ENCODE results near the gene LIX1. TPM values are rescaled to one million over a fixed set of nuclear protein-coding genes. Genes with fewer than 3 reads are reported as not detected.

LIX1 gene
- total and polyA plus RNA-seq, 2 donors (not counting 1 experiment from before 2014, with no cell fraction given), result not detected

DNA sequence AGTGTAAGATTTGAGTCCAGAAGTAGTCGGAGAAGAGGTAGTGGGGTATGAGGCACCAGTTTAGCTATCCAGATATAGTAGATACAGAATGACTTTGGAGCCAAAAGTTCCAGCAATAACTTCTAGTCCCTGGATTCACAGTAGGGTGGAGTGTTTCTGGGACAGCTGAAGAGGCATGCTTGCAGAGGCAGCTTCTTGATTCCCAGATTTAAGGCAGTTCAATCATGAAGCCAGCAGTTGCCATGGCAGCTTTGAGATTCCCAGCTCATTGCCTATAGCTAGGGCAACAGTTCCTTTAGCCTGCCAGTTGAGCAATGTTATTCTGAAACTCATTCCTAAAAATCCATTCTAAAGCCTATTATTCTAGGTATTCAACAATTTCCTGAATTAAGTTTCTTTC, 79.2 kb downstream of the LIX1 start:
- Histone ChIP-seq H3K9me3 (ENCODE audit: control insufficient read depth, insufficient read depth, low read depth, low read length) (no peaks in the 10 kb centered on the region), H2AFZ (ENCODE audit: low read length) (no peak overlapping the region), H3K4me2 (ENCODE audit: extremely low read depth, insufficient read depth, low read length) (no peak overlapping the region), H3K36me3 (ENCODE audit: control insufficient read depth, insufficient read depth, low read length) (no peaks in the 10 kb centered on the region), H4K20me1 (ENCODE audit: control insufficient read depth, extremely low read depth, insufficient read depth, low read length) (no peaks in the 10 kb centered on the region), H3K79me2 (ENCODE audit: control insufficient read depth, insufficient read depth, low read length) (no peaks in the 10 kb centered on the region), H3K9ac (ENCODE audit: insufficient read depth, low read length) (no peak overlapping the region), H3K4me3 (replicated peaks in 1 of 4; ENCODE audit: control extremely low read depth in 1 of 4, insufficient read depth in 1 of 4, low read depth in 3 of 4, low read length in 4 of 4) (no peak overlapping the region), H3K27ac (ENCODE audit: insufficient read depth, low read length) (no peak overlapping the region), H3K4me1 (ENCODE audit: control insufficient read depth, extremely low read depth, insufficient read depth, low read length) (no peaks in the 10 kb centered on the region), H3K27me3 (ENCODE audit: control insufficient read depth, insufficient read depth, low read length) (no peaks in the 10 kb centered on the region)
- DNase-seq (ENCODE audit: low read depth in 2 of 2), result no peak
- no peak for TF ChIP-seq EZH2 (IDR thresholded peaks at IDR 0.05; ENCODE audit: low read length, missing control alignments)
- TF ChIP-seq CTCF (conservative IDR thresholded peaks at IDR 0.05 in 1 of 2, IDR thresholded peaks at IDR 0.05 in 1 of 2; ENCODE audit: low read depth in 1 of 2, low read length in 2 of 2), result no peak

GRCh38 chr5:97062046-97062445, 80.4 kb downstream of the LIX1 start:
- no peak overlapping the region for H2AFZ ChIP-seq (ENCODE audit: low read length)
- H3K4me1 ChIP-seq (ENCODE audit: control insufficient read depth, extremely low read depth, insufficient read depth, low read length), result no peaks in the 10 kb centered on the region
- no peak overlapping the region for H3K27ac ChIP-seq (ENCODE audit: insufficient read depth, low read length)
- H4K20me1 ChIP-seq (ENCODE audit: control insufficient read depth, extremely low read depth, insufficient read depth, low read length), result no peaks in the 10 kb centered on the region
- no peaks in the 10 kb centered on the region for H3K36me3 ChIP-seq (ENCODE audit: control insufficient read depth, insufficient read depth, low read length)
- DNase-seq (ENCODE audit: low read depth in 2 of 2), result no peak
- no peaks in the 10 kb centered on the region for H3K79me2 ChIP-seq (ENCODE audit: control insufficient read depth, insufficient read depth, low read length)
- TF ChIP-seq CTCF (conservative IDR thresholded peaks at IDR 0.05 in 1 of 2, IDR thresholded peaks at IDR 0.05 in 1 of 2; ENCODE audit: low read depth in 1 of 2, low read length in 2 of 2), result no peak
- no peak for TF ChIP-seq EZH2 (IDR thresholded peaks at IDR 0.05; ENCODE audit: low read length, missing control alignments)
- no peaks in the 10 kb centered on the region for H3K27me3 ChIP-seq (ENCODE audit: control insufficient read depth, insufficient read depth, low read length)
- no peaks in the 10 kb centered on the region for H3K9me3 ChIP-seq (ENCODE audit: control insufficient read depth, insufficient read depth, low read depth, low read length)
- no peak overlapping the region for H3K9ac ChIP-seq (ENCODE audit: insufficient read depth, low read length)
- H3K4me2 ChIP-seq (ENCODE audit: extremely low read depth, insufficient read depth, low read length), result no peak overlapping the region
- no peak overlapping the region for H3K4me3 ChIP-seq (replicated peaks in 1 of 4; ENCODE audit: control extremely low read depth in 1 of 4, insufficient read depth in 1 of 4, low read depth in 3 of 4, low read length in 4 of 4)

DNA sequence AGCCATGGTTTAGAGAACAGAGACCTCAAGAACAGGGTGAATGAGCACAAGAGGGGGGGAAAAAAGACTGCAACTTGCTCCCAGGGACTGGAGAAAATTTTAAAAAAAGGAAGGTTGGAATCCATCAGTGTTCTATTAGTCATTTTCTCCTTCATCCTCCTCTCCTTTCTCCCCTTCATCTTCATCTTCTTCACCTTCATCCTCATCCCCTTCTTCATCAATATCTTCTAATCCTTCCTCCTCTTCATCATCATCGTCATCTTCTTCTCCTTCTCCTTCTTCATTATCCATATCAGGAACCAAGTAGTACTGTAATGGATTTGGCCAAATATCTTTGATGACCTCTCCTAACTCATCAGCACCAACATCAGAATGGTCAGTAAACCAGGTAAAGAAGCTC, 86.1 kb downstream of the LIX1 start:
- H3K27me3 ChIP-seq (ENCODE audit: control insufficient read depth, insufficient read depth, low read length), result no peaks in the 10 kb centered on the region
- H3K36me3 ChIP-seq (ENCODE audit: control insufficient read depth, insufficient read depth, low read length), result no peaks in the 10 kb centered on the region
- no peak overlapping the region for H3K27ac ChIP-seq (ENCODE audit: insufficient read depth, low read length)
- no peak for TF ChIP-seq EZH2 (IDR thresholded peaks at IDR 0.05; ENCODE audit: low read length, missing control alignments)
- TF ChIP-seq CTCF (conservative IDR thresholded peaks at IDR 0.05 in 1 of 2, IDR thresholded peaks at IDR 0.05 in 1 of 2; ENCODE audit: low read depth in 1 of 2, low read length in 2 of 2), result no peak
- H2AFZ ChIP-seq (ENCODE audit: low read length), result no peak overlapping the region
- H3K9me3 ChIP-seq (ENCODE audit: control insufficient read depth, insufficient read depth, low read depth, low read length), result no peaks in the 10 kb centered on the region
- no peak for DNase-seq (ENCODE audit: low read depth in 2 of 2)
- H3K79me2 ChIP-seq (ENCODE audit: control insufficient read depth, insufficient read depth, low read length), result no peaks in the 10 kb centered on the region
- H3K4me1 ChIP-seq (ENCODE audit: control insufficient read depth, extremely low read depth, insufficient read depth, low read length), result no peaks in the 10 kb centered on the region
- H3K4me2 ChIP-seq (ENCODE audit: extremely low read depth, insufficient read depth, low read length), result no peak overlapping the region
- H4K20me1 ChIP-seq (ENCODE audit: control insufficient read depth, extremely low read depth, insufficient read depth, low read length), result no peaks in the 10 kb centered on the region
- H3K9ac ChIP-seq (ENCODE audit: insufficient read depth, low read length), result no peak overlapping the region
- no peak overlapping the region for H3K4me3 ChIP-seq (replicated peaks in 1 of 4; ENCODE audit: control extremely low read depth in 1 of 4, insufficient read depth in 1 of 4, low read depth in 3 of 4, low read length in 4 of 4)
